Measurements from ENCODE around the gene HDAC1. TPM values are rescaled to one million over a fixed set of nuclear protein-coding genes. Genes with fewer than 3 reads are reported as not detected.

Gene HDAC1
- total RNA-seq, 2 experiments from 2014 or later: 126 to 127 TPM

- Mint-ChIP-seq H3K4me3 (no peak overlapping the region), H3K36me3 (ENCODE audit: low read depth) (peaks cover 20% of the 10 kb centered on the region), H3K27me3 (no peaks in the 10 kb centered on the region), H3K9me3 (no peaks in the 10 kb centered on the region), H3K4me1 (ENCODE audit: low read depth) (peaks cover 2% of the 10 kb centered on the region), H3K27ac (no peak overlapping the region)
- CTCF ChIA-PET: interaction anchor here (1.6 to 1.9 kb wide), 2 partner anchors 24 to 162 kb away, joined by 7 to 10 read pairs; no protein-coding TSS in a partner anchor
- DNase-seq (no peak), ATAC-seq (no peak)
- TF ChIP-seq, protein P1, sequence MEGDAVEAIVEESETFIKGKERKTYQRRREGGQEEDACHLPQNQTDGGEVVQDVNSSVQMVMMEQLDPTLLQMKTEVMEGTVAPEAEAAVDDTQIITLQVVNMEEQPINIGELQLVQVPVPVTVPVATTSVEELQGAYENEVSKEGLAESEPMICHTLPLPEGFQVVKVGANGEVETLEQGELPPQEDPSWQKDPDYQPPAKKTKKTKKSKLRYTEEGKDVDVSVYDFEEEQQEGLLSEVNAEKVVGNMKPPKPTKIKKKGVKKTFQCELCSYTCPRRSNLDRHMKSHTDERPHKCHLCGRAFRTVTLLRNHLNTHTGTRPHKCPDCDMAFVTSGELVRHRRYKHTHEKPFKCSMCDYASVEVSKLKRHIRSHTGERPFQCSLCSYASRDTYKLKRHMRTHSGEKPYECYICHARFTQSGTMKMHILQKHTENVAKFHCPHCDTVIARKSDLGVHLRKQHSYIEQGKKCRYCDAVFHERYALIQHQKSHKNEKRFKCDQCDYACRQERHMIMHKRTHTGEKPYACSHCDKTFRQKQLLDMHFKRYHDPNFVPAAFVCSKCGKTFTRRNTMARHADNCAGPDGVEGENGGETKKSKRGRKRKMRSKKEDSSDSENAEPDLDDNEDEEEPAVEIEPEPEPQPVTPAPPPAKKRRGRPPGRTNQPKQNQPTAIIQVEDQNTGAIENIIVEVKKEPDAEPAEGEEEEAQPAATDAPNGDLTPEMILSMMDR (IDR thresholded peaks at IDR 0.05): no peak
- POLR2A ChIA-PET: interaction anchor here (0.9 to 1.3 kb wide), 3 partner anchors 15 to 162 kb away, joined by 3 to 4 read pairs (median 3); partner anchors contain the start of gene BSDC1
- intact Hi-C loops (cut with micrococcal nuclease): no loop called here
Observed at GRCh38 chr1:32377541-32378220, 85.8 kb downstream of the HDAC1 start.

DNA sequence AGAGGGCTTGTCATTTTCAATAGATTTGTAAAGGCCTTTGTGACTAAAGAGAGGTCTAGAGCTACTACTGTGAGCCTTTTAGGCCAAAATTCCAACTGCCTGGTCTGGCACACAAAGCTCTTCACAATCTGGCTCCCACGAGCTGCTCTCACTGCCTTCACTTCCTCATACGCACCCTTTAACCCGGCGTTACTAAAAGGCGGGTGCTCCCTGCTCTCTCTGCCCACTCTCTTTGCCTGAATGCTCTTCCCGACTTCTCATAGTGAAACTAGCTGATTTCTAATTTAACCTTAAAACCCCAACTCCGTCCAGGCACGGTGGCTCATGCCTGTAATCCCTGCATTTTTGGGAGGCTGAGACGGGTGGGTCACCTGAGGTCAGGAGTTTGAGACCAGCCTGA lies 88.2 kb downstream of the HDAC1 start:
- Mint-ChIP-seq H3K27me3 (no peaks in the 10 kb centered on the region), H3K4me3 (no peak overlapping the region), H3K4me1 (ENCODE audit: low read depth) (no peaks in the 10 kb centered on the region), H3K36me3 (ENCODE audit: low read depth) (peaks cover 21% of the 10 kb centered on the region), H3K9me3 (no peaks in the 10 kb centered on the region), H3K27ac (no peak overlapping the region)
- ATAC-seq (no peak), DNase-seq (no peak)
- CTCF ChIA-PET: interaction anchor here (1.4 kb wide), 1 partner anchor 132 kb away, joined by 4 read pairs; no protein-coding TSS in a partner anchor
- intact Hi-C loops (cut with micrococcal nuclease): no loop called here
- TF ChIP-seq, protein P1 (IDR thresholded peaks at IDR 0.05): no peak
- POLR2A ChIA-PET: interaction anchor here (1.3 kb wide), 1 partner anchor 14 kb away, joined by 6 read pairs; the partner anchor contains the start of gene BSDC1

Other genes with a start within 250 kb of the HDAC1 start
- gene TMEM39B, start 219.1 kb upstream of the HDAC1 start, total RNA-seq: 10 to 100 TPM; 25.3 to 27.7 TPM
- gene KPNA6, start 184.0 kb upstream of the HDAC1 start, total RNA-seq: 10 to 100 TPM; 70.8 to 74.3 TPM
- 10 to 100 TPM; 71.5 to 73.3 TPM for gene TXLNA, start 112.4 kb upstream of the HDAC1 start, total RNA-seq
- 10 to 100 TPM; 27.0 to 27.7 TPM for gene CCDC28B, start 91.5 kb upstream of the HDAC1 start, total RNA-seq
- gene IQCC, start 86.4 kb upstream of the HDAC1 start, total RNA-seq: 1 to 10 TPM; 4.2 to 4.4 TPM
- not detected for gene DCDC2B, start 83.0 kb upstream of the HDAC1 start, total RNA-seq
- 1 to 10 TPM; 6.9 to 7.7 TPM for gene TMEM234, start 69.7 kb upstream of the HDAC1 start, total RNA-seq
- 100 to 1,000 TPM; 328 to 335 TPM for gene EIF3I, start 69.7 kb upstream of the HDAC1 start, total RNA-seq
- under 1 TPM; 0.38 to 0.89 TPM for gene FAM167B, start 44.9 kb upstream of the HDAC1 start, total RNA-seq
- 100 to 1,000 TPM; 289 to 292 TPM for gene LCK, start 40.8 kb upstream of the HDAC1 start, total RNA-seq
- 10 to 100 TPM; 31.2 to 33.5 TPM for gene MARCKSL1, start 44.1 kb downstream of the HDAC1 start, total RNA-seq
- 1 to 10 TPM; 4.6 to 5.5 TPM for gene FAM229A, start 70.4 kb downstream of the HDAC1 start, total RNA-seq
- gene TSSK3, start 70.5 kb downstream of the HDAC1 start, total RNA-seq: under 1 TPM; 0.85 to 0.90 TPM
- gene BSDC1, start 102.4 kb downstream of the HDAC1 start, total RNA-seq: 10 to 100 TPM; 30.6 to 33.3 TPM
- not detected for gene ZBTB8B, start 173.0 kb downstream of the HDAC1 start, total RNA-seq
- gene ZBTB8A, start 247.3 kb downstream of the HDAC1 start, total RNA-seq: under 1 TPM in 1 of 2 experiments, not detected in 1; 0.16 TPM

Data from activated CD8-positive, alpha-beta T cell treated with anti-CD3 and anti-CD28 coated beads for 36 hours (primary cell).